ENCODE data around the gene MBD3.

MBD3 gene

GRCh38 chr19:1572795-1573194 is 19.9 kb downstream of the MBD3 start:
- no peak overlapping the region for H3K4me3 ChIP-seq (replicated peaks; ENCODE audit: low read depth, low read length)
- no peak for TF ChIP-seq CTCF (IDR thresholded peaks at IDR 0.05; ENCODE audit: low read depth, low read length, missing control alignments)
- DNase-seq (ENCODE audit: extremely low read depth, low read depth) = no peak

GRCh38 chr19:1571358-1571757 is 21.3 kb downstream of the MBD3 start:
- no peak for TF ChIP-seq CTCF (IDR thresholded peaks at IDR 0.05; ENCODE audit: low read depth, low read length, missing control alignments)
- DNase-seq (ENCODE audit: extremely low read depth, low read depth) = no peak
- no peak overlapping the region for H3K4me3 ChIP-seq (replicated peaks; ENCODE audit: low read depth, low read length)

GRCh38 chr19:1570836-1571235 is 21.8 kb downstream of the MBD3 start:
- no peak for DNase-seq (ENCODE audit: extremely low read depth, low read depth)
- TF ChIP-seq CTCF (IDR thresholded peaks at IDR 0.05; ENCODE audit: low read depth, low read length, missing control alignments) = no peak
- no peak overlapping the region for H3K4me3 ChIP-seq (replicated peaks; ENCODE audit: low read depth, low read length)

DNA sequence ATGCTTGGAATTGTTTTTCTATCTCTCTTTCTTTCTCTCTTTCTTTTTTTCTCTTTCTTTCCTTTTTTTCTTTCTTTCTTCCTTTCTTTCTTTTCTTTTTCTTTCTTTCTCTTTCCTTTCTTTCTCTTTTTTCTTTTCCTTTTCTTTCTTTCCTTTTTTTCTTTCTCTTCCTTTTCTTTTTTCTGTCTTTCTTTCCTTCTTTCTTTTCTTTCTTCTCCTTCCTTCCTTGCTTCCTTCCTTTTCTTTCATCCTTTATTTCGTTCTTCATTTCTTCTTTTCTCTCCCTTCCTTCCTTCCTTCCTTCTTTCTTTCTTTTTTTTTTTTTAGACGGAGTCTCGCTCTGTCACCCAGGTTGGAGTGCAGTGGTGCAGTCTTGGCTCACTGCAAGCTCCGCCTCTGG is 22.7 kb downstream of the MBD3 start:
- no peak for TF ChIP-seq CTCF (IDR thresholded peaks at IDR 0.05; ENCODE audit: low read depth, low read length, missing control alignments)
- DNase-seq (ENCODE audit: extremely low read depth, low read depth) = no peak

GRCh38 chr19:1568320-1569019 is 24.2 kb downstream of the MBD3 start, which contains the start of gene MEX3D:
MEX3D (minus strand) TSS chr19:1568325; CDS start chr19:1568058, 267 bp downstream.
- no peak for TF ChIP-seq CTCF (IDR thresholded peaks at IDR 0.05; ENCODE audit: low read depth, low read length, missing control alignments)
- no peak for DNase-seq (ENCODE audit: extremely low read depth, low read depth)
- peak within 1 kb of the TSS; percentile 59 for H3K4me3 ChIP-seq (replicated peaks; ENCODE audit: low read depth, low read length)

More for the DNA sequence above, 22.7 kb downstream of the MBD3 start:
- no peak overlapping the region for H3K4me3 ChIP-seq (replicated peaks; ENCODE audit: low read depth, low read length)

GRCh38 chr19:1567848-1568227 is 24.8 kb downstream of the MBD3 start:
- DNase-seq (ENCODE audit: extremely low read depth, low read depth) = no peak
- no peak for TF ChIP-seq CTCF (IDR thresholded peaks at IDR 0.05; ENCODE audit: low read depth, low read length, missing control alignments)
- H3K4me3 ChIP-seq (replicated peaks; ENCODE audit: low read depth, low read length) = no peak overlapping the region
